Measurements from ENCODE around the gene DBP.

DNA sequence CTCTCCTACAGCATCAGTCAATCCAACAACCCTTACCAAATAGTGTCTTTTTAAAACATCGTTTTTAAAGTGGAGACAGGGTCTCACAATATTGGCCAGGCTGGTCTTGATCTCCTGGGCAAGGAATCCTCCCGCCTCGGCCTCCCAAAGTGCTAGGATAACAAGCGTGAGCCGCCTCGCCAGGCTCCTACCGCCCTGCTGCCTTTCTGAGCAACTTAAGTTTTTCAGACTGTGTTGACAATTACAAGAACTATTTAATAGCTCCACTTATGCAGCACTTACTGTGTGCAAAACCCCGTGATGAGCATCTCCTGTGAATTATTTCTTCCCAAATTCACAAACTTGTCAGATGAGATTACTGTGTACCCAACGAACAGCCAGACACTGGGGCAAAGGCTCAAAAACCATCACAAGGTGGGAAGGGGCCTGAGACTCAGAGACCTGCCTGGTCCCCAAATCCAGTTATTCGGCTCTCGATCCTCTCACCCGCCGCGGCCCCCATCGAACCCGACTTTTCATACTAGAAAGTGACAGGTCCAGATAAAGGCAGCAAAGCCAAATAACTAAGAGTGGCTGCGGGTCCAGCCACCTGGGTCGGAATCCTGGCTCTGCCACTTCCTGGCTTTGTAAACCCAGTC lies 18.8 kb downstream of the DBP start:
- TF ChIP-seq SP2 (tag by site-specific recombination; IDR thresholded peaks at IDR 0.05) = no peak
- TF ChIP-seq ZBTB8A (tag by site-specific recombination; IDR thresholded peaks at IDR 0.05) = no peak
- TF ChIP-seq, protein P1, sequence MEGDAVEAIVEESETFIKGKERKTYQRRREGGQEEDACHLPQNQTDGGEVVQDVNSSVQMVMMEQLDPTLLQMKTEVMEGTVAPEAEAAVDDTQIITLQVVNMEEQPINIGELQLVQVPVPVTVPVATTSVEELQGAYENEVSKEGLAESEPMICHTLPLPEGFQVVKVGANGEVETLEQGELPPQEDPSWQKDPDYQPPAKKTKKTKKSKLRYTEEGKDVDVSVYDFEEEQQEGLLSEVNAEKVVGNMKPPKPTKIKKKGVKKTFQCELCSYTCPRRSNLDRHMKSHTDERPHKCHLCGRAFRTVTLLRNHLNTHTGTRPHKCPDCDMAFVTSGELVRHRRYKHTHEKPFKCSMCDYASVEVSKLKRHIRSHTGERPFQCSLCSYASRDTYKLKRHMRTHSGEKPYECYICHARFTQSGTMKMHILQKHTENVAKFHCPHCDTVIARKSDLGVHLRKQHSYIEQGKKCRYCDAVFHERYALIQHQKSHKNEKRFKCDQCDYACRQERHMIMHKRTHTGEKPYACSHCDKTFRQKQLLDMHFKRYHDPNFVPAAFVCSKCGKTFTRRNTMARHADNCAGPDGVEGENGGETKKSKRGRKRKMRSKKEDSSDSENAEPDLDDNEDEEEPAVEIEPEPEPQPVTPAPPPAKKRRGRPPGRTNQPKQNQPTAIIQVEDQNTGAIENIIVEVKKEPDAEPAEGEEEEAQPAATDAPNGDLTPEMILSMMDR (tag by site-specific recombination; IDR thresholded peaks at IDR 0.05) = no peak
- TF ChIP-seq, protein P2, sequence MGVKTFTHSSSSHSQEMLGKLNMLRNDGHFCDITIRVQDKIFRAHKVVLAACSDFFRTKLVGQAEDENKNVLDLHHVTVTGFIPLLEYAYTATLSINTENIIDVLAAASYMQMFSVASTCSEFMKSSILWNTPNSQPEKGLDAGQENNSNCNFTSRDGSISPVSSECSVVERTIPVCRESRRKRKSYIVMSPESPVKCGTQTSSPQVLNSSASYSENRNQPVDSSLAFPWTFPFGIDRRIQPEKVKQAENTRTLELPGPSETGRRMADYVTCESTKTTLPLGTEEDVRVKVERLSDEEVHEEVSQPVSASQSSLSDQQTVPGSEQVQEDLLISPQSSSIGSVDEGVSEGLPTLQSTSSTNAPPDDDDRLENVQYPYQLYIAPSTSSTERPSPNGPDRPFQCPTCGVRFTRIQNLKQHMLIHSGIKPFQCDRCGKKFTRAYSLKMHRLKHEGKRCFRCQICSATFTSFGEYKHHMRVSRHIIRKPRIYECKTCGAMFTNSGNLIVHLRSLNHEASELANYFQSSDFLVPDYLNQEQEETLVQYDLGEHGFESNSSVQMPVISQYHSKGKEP (tag by site-specific recombination; IDR thresholded peaks at IDR 0.05) = no peak
- TF ChIP-seq, protein P3, sequence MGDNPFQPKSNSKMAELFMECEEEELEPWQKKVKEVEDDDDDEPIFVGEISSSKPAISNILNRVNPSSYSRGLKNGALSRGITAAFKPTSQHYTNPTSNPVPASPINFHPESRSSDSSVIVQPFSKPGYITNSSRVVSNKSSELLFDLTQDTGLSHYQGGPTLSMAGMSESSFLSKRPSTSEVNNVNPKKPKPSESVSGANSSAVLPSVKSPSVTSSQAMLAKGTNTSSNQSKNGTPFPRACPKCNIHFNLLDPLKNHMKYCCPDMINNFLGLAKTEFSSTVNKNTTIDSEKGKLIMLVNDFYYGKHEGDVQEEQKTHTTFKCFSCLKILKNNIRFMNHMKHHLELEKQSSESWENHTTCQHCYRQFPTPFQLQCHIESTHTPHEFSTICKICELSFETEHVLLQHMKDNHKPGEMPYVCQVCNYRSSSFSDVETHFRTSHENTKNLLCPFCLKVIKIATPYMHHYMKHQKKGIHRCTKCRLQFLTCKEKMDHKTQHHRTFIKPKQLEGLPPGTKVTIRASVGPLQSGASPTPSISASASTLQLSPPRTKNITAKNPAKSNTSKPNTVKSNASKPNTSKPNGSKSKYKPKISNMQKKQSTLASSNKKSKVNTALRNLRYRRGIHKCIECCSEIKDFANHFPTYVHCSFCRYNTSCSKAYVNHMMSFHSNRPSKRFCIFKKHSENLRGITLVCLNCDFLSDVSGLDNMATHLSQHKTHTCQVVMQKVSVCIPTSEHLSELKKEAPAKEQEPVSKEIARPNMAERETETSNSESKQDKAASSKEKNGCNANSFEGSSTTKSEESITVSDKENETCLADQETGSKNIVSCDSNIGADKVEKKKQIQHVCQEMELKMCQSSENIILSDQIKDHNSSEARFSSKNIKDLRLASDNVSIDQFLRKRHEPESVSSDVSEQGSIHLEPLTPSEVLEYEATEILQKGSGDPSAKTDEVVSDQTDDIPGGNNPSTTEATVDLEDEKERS (tag by site-specific recombination; IDR thresholded peaks at IDR 0.05) = no peak
- TF ChIP-seq, protein P4, sequence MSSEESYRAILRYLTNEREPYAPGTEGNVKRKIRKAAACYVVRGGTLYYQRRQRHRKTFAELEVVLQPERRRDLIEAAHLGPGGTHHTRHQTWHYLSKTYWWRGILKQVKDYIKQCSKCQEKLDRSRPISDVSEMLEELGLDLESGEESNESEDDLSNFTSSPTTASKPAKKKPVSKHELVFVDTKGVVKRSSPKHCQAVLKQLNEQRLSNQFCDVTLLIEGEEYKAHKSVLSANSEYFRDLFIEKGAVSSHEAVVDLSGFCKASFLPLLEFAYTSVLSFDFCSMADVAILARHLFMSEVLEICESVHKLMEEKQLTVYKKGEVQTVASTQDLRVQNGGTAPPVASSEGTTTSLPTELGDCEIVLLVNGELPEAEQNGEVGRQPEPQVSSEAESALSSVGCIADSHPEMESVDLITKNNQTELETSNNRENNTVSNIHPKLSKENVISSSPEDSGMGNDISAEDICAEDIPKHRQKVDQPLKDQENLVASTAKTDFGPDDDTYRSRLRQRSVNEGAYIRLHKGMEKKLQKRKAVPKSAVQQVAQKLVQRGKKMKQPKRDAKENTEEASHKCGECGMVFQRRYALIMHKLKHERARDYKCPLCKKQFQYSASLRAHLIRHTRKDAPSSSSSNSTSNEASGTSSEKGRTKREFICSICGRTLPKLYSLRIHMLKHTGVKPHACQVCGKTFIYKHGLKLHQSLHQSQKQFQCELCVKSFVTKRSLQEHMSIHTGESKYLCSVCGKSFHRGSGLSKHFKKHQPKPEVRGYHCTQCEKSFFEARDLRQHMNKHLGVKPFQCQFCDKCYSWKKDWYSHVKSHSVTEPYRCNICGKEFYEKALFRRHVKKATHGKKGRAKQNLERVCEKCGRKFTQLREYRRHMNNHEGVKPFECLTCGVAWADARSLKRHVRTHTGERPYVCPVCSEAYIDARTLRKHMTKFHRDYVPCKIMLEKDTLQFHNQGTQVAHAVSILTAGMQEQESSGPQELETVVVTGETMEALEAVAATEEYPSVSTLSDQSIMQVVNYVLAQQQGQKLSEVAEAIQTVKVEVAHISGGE (tag by site-specific recombination; conservative IDR thresholded peaks at IDR 0.05; ENCODE audit: low read depth) = no peak
- TF ChIP-seq ZNF146 (tag by site-specific recombination; IDR thresholded peaks at IDR 0.05) = no peak
- TF ChIP-seq, protein P5, sequence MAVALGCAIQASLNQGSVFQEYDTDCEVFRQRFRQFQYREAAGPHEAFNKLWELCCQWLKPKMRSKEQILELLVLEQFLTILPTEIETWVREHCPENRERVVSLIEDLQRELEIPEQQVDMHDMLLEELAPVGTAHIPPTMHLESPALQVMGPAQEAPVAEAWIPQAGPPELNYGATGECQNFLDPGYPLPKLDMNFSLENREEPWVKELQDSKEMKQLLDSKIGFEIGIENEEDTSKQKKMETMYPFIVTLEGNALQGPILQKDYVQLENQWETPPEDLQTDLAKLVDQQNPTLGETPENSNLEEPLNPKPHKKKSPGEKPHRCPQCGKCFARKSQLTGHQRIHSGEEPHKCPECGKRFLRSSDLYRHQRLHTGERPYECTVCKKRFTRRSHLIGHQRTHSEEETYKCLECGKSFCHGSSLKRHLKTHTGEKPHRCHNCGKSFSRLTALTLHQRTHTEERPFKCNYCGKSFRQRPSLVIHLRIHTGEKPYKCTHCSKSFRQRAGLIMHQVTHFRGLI (tag by site-specific recombination; IDR thresholded peaks at IDR 0.05) = no peak
- TF ChIP-seq ZNF2 (tag by site-specific recombination; IDR thresholded peaks at IDR 0.05) = no peak
- no peak for TF ChIP-seq ZNF629 (tag by site-specific recombination; IDR thresholded peaks at IDR 0.05)
- TF ChIP-seq, protein P6, sequence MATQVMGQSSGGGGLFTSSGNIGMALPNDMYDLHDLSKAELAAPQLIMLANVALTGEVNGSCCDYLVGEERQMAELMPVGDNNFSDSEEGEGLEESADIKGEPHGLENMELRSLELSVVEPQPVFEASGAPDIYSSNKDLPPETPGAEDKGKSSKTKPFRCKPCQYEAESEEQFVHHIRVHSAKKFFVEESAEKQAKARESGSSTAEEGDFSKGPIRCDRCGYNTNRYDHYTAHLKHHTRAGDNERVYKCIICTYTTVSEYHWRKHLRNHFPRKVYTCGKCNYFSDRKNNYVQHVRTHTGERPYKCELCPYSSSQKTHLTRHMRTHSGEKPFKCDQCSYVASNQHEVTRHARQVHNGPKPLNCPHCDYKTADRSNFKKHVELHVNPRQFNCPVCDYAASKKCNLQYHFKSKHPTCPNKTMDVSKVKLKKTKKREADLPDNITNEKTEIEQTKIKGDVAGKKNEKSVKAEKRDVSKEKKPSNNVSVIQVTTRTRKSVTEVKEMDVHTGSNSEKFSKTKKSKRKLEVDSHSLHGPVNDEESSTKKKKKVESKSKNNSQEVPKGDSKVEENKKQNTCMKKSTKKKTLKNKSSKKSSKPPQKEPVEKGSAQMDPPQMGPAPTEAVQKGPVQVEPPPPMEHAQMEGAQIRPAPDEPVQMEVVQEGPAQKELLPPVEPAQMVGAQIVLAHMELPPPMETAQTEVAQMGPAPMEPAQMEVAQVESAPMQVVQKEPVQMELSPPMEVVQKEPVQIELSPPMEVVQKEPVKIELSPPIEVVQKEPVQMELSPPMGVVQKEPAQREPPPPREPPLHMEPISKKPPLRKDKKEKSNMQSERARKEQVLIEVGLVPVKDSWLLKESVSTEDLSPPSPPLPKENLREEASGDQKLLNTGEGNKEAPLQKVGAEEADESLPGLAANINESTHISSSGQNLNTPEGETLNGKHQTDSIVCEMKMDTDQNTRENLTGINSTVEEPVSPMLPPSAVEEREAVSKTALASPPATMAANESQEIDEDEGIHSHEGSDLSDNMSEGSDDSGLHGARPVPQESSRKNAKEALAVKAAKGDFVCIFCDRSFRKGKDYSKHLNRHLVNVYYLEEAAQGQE (tag by site-specific recombination; IDR thresholded peaks at IDR 0.05) = no peak
- no peak for TF ChIP-seq ZNF548 (tag by site-specific recombination; IDR thresholded peaks at IDR 0.05)
